HG03196 (cell line): ENCODE data around the gene CYP46A1.
"Not testable (repeated sequence)": the region's sequence is repeated elsewhere in the genome, so short reads cannot be mapped to it uniquely, and the experiment has no call there.

ENCODE experiments used
- ATAC-seq: cut with Tn5 transposase; IDR thresholded peaks from one replicate; pipeline ENCODE4 v1.9.1; 2021; ENCODE audit not compliant: unreplicated experiment

The CYP46A1 gene

DNA sequence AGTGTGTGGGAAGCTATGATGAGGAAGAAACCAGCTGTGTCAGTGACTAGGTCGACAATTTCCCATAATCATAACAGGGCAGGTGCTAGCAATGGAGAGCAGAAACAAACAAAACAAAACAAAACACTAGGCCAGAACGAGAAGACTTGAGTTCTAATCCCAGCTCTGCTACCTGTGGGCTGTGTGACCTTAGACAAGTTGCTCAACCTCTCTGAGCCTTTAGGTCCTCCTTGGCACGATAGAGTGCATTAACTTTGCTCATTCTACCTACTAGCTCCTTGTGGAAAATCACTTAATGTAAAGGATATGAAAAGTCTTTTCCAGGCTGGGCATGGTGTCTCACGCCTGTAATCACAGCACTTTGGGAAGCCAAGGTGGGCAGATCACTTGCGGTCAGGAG lies 27.9 kb upstream of the CYP46A1 start:
- no peak for ATAC-seq

DNA sequence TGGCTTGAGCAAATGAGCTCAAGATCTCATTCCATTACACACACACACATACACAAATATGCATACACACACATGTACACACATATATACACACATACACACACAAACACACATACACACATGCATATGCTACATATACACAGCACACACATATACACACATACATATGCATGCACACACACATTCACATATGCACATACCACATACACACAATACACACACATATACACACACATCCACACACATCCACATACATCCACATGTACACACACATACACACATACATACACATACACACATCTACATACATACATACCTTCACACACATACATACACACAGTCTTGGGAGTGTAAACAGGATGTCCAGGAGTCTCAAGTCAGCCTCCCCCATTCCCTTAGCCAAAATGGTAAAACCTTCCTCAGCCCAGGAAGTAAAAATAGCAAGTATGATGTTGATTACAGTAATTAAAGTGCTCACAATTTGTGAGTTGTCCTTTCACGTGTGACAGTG lies 26.4 kb upstream of the CYP46A1 start:
- ATAC-seq, result no peak

DNA sequence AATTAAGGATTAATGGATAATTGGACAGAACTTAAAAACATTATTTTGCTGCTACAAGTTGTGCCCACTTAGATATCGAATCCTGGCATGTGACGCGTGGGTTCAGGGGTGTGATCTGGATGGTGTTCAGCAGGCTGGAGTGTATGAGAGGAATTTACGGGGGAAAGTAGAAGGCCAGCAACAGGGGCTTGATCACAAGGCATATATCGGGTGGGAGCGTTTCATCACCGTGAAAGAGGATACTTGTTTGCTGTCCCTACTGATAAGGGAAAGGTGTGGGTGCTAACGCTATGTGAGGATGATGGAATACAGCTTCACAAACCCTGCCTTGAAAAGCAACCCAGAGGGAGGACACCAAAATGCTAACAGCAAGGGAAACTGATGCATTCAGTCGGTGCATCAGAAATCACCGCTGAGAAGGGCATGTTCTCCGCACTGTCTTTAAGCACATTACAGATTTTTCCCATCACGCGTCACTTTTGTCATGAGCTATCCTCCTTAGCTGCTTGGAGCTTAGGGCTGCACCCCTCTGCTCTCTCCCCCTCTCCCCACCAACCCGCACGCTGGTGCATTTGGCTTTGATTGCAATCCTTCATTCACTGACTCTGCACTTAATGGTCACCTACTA lies 25.8 kb upstream of the CYP46A1 start:
- ATAC-seq, result no peak

DNA sequence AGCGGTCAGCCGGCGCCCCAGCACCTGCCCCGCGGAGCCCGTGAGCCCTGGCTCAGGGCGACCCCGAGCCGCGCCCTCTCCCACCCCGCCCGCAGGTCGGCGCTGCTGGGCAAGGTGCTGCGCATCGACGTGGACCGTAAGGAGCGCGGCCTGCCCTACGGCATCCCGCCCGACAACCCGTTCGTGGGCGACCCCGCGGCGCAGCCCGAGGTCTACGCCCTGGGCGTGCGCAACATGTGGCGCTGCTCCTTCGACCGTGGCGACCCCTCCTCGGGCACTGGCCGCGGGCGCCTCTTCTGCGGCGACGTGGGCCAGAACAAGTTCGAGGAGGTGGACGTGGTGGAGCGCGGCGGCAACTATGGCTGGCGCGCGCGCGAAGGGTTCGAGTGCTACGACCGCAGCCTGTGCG lies 24.8 kb upstream of the CYP46A1 start:
- no peak for ATAC-seq

DNA sequence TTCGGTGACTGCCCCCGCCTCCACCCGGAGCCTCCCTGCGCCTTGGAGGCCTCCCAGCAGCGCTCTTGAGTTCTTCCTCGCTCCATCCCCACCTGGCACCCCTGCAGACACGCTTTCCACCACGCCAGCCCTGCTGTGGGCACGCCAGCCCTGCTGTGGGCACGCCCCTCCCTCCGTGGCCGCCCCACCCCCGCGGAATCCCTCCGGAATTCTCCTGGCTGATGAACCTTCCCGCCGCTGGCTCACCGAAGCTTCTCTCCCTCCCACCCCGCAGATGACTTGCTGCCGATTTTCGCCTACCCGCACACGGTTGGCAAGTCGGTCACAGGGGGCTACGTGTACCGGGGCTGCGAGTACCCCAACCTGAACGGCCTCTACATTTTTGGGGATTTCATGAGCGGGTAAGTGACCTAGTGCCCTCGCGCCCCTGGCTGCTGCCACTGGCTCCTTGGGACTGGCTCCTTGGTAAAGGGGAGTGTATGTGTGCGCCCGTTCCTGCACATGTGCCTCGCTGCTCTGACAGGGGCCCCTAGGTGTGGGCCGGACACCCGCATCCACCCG lies 24.0 kb upstream of the CYP46A1 start:
- no peak for ATAC-seq

DNA sequence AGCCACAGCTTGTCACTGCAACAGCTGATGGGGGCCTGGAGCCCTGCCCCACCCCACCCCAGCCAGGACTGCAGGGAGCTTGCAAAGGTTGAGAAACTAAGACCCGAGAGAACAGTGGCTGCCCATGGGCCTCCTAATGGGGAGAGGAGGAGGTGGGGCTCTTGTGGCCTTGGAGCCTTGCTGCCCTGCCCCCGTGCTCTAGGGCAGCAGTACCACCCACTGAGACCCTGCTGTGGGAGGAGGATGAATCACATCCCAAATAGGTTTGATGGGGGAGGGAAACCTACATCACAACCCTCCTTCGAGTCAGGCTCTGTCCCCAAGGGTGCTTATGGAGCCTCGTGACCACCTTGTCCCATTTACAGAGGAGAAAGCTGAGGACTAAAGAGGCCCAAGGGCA lies 23.3 kb upstream of the CYP46A1 start:
- no peak for ATAC-seq

DNA sequence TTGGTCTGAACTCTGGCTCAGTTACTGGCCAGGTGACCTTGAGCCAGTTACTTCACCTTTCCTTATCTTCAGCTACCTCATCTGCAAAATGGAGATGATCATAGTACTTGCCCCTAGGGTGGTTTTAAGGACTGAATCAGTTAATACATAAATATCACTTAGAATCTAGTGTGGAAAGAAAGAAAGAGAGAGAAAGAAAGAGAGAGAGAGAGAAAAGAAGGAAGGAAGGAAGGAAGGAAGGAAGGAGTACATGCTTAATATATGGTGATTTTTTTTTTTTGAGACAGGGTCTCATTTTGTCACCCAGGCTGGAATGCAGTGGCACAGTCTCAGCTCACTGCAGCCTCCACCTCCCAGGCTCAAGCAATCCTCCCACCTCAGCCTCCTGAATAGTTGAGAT lies 22.9 kb upstream of the CYP46A1 start:
- not testable (repeated sequence) for ATAC-seq

DNA sequence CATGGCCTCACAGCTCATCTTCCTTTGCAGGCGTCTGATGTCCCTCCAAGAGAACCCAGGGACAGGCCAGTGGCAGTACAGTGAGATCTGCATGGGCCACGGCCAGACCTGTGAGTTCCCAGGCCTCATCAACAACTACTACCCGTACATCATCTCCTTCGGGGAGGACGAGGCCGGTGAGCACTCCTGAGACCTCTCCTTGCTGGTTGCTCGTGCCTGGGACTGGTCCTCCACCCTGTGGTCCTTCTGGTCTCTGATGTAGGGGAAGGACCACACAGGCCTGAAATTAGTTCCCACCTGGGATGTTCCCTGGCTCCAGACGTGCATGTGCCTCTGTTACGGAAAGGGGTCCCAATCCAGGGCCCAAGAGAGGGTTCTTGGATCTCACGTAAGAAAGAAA lies 21.3 kb upstream of the CYP46A1 start:
- no peak for ATAC-seq

DNA sequence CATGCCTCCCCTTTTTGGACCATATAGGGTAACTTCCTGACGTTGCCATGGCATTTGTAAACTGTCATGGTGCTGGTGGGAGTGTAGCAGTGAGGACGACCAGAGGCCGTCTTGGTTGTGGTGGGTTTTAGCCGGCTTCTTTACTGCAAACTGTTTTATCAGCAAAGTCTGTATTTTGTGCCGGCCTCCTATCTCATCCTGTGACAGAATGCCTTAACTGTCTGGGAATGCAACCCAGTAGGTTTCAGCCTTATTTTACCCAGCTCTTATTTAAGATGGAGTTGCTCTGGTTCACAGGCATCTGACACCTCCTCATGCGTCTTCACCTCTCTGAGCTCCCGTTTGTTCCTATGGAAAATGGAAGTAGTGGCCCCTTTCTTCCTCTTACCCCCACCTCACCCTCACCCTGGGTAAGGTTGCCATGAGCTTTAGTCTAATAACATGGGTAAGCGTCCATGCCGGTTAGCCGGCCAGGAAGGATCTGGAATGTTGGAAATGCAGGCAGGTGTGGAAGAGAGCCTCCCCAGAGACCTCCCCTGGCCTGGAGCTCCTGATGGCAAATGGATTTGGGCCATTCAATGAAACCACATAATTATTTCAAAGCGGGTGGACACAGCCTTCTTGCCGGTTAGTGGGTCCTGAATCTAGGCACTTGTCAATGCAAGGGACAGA lies 20.6 kb upstream of the CYP46A1 start:
- no peak for ATAC-seq

DNA sequence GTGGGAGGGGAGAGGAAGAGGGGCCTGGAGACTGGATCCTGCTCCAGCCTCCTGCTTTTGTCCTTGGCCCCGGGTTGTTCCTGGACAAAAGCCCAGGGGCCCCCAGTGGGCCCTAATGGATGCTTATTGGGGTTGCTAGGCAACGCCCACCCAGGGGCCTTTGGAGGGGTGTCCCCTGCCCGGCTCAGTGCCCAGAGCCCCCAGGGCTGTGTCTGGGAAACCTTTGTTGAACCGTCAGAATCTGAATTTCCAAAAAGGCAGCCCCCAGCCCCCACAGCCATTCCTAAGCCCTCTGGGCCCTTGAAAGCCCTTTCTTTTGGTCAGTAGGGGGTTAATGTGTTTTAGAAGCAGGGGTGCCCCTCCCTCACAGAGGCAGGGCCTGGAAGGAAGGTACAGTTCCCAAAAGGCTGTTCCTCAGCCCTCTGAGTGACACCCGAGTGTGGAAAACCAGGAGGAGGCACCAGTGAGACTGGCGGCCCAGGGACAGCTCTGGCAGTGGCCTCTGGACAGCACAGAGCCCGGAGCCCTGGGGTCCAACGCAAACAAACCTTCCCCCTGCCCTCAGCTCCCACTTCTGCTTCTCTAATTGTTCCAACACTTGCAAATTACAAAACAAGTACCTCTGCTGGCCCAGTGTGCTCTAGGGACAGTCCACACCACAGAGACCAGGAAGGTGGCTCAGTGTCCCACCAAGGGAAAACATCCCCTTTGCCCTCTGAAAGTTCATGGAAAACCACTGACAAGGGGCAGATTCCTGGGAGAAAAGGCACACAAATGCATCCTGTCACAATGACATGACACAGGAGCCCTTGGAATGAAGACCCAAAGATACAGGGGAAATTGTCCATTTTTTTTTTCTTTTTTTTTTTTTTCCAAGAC lies 19.8 kb upstream of the CYP46A1 start:
- no peak for ATAC-seq

DNA sequence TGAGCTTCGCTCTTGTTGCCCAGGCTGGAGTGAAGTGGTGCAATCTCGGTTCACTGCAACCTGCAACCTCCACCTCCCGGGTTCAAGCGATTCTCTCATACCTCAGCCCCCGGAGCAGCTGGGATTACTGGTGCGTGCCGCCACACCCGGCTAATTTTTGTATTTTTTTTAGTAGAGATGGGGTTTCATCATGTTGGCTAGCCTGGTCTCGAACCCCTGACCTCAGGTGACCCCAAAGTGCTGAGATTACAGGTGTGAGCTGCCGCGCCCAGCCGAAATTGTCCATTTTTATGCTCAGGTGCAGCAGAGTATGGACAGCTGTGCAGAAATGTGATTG lies 19.2 kb upstream of the CYP46A1 start:
- no peak for ATAC-seq

DNA sequence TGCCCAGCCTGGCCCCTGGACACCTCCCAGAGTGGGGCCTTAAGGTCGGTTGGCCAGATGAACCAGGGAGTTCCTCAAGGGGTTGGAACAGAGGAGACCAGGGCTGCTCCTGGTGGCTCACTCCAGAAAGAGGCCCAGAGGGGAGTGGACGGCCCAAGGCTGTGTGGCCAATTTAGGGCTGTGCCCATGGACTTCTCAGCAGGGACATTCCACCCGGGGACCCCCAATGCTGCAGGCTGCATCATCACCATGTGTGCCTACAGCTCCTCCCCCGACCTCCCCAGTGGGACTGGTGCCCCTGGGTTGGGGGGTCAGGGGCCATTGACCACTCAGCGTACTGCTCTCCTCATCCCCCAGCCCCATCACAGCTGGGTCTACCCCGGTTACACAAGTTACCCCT lies 17.6 kb upstream of the CYP46A1 start:
- no peak for ATAC-seq

DNA sequence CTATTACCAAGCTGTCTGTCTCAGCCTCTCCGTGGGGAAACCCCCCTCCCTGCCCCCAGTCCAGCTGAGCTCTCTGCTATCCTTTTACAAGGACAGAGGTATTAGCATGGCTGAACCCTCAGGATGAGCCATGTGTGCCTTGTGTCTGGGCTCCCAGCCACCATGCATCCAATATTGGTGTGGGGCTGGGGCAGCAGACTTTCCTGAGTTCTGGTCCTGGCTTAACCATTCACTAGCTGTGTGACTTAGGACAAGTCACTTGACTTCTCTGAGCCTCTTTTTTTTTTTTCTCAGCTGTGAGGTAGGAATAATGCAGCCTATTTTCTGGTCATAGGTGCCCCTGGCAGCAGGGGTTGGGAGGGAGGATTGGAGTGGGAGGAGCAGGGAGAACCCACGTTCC lies 17.1 kb upstream of the CYP46A1 start:
- ATAC-seq, result no peak

DNA sequence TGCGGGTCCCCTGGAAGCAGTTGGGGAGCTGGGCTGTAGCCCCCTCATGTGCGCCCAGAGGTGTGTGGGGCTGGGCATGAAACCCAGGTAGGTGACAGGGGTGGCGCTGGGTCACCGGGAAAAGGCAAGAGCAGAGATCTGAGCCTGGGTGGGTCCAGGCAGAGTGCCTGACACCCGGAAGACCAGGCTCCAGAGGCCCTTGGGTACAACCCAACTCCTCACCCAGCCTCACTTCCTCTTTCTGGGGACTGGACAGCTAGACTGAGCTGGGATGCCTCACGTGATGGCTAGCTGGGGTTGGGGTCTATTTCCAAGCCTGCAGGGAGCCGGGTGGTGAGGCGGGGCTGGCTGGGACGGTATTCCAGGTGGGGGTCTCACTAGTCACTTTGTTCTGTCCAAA lies 16.3 kb upstream of the CYP46A1 start:
- no peak for ATAC-seq

DNA sequence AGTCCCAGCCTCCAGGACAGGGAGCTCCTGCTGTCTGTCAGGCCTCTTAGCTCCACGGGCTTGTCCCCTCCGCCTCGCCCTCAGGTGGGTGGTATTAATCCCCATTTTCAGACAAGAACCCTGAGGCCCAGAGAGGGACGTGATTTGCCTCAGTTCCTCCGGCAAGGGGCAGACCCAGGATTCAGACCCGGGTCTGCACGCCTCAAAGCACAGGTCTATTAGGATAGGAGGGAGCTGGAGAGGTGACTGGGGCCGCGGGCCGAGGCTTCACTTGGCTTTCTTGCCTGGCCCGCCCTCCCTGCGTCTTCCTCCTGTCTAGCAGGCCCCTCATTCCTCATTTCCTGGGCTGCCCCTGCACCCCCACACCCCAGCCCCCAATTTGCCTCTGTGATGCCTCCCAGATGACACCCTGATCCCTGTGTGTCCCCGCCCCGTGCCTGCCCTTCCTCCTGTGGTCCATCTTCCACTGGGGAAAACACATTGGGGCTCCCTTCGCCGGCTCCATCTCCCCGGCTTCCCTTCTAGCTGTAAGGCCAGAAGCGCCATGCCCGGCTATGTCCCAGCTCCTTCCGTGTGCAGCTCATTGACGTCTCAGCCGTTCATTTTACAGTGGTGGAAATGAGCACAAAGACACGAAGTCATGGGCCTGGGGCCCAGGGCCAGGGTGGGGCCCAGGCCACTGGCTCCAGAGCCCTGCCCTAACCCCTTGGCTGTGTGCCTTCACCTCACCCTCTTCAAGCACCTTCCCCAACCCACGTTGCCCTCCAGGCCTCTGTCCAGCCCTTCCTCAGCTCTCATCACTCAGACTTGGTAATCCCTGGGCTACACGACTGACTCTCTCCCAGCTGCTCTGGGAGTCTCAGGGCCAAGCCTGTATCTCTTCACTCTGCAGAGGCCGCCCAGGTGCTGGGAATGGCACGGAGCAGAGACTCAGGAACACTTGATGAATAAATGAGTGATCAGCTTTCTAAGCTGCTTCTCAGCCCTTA lies 15.5 kb upstream of the CYP46A1 start:
- no peak for ATAC-seq

DNA sequence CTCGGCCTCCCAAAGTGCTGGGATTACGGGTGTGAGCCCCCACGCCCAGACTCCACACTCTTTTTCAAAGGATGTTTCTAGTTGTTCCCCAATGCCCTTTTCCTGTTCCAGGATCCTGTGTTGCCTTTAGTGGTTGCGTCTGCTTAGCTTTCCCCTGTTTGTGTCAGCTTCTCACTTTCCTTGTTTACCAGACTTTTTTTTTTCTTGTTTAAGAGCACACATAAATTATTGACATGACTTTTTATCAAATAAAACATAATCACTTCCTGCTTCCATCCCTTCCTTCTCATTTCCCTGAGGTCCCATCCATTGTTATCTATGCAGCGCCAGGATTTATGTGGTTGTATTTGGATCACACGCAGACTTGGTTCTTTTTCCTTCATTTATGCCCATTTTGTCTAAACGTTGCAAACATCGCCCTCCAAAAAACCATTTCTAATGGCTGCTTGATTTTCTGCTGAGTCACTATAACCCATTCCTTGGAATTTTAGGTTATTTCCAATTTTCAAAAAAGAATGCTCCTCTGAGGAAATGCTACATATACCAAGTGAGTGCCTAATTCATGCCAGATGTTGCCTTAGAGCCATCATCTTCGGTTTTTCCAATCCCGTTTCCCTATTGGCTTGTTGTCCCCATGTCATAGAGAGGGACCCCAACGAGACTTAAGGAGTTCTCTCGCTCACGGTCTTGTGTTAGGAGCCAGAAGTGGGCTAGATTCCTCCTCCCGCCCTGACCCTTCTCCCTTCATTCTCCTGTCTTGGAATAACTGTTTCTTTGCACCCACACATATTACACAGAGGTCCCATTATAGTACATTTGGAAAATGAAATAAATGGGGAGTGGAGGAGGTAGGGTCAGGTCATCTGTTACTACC lies 13.5 kb upstream of the CYP46A1 start:
- ATAC-seq, result no peak

DNA sequence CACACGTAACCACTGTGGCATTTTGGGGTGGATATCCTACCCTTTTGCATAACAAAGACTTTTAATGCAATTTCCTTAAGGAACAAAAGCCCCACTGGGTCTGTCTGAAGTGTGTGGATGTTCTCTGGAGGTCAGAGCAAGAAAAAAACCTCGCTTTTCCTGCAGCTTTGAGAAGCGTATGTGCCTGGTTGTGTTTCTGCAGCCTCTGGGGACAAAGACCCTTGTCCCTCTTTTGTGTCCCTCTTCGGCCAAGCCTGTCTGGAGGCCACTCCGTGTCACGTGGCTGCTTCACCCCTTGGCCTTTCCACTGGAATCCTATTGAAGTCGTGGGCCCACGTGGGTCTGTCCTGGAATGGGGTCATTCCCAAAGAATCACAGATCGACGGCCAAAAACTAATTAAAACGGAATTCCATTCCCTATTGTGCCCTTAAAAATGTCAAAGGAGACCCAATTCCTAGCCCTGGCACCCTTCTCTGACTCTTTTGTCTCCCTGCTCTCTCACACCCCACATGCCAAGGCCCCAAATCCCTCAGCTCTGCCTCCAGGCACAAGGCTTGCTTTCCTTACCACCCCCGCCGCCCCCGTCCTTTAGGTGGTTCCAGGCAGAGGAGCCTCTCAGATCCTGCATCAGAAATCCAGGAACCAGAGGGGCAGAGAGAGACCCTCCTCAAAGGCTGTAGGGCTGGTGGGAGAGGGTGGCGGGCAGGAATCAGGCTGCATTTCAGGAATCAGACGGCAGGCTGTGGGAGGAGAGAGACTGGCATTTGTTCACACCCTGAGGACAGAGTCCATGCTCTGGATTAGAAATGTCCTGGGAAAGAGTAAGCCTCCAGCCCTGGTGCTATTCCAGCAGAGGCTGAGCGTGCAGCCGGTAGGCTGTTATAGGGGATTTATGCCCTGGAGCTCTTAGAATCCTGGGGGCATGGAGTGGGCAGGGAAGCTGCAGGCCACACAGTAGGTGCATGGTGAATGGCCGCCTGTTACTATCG lies 12.6 kb upstream of the CYP46A1 start:
- ATAC-seq, result no peak
